ENCODE results near the gene OR56B1. TPM values are rescaled to one million over a fixed set of nuclear protein-coding genes. Genes with fewer than 3 reads are reported as not detected.
"Not testable (repeated sequence)": the region's sequence is repeated elsewhere in the genome, so short reads cannot be mapped to it uniquely, and the experiment has no call there.

OR56B1 gene
- under 1 TPM in 1 of 2 donors, not detected in 1; 0.19 TPM for total RNA-seq
- long read RNA-seq, donor 1: 0 reads
- long read RNA-seq, donor 2: 0 reads

- intact Hi-C loops (cut with DNase I): no loop called here
- DNase-seq (ENCODE audit: low spot score): no peak
These were observed at the start of gene OR56B1 for GRCh38 chr11:5736396-5736795. TSS of gene OR56B1 (plus strand) at chr11:5736448. CDS start at chr11:5736517, 69 bp downstream.

GRCh38 chr11:5688482-5688881, 47.8 kb upstream of the OR56B1 start:
- no peak for DNase-seq (ENCODE audit: low spot score)
- intact Hi-C loops (cut with DNase I): loop anchor here (10.0 kb wide), 1 partner anchor 64 kb away; the partner anchor contains the start of gene TRIM34 (in 2 of the 2)

- intact Hi-C loops (cut with DNase I): loop anchor here (10.0 kb wide), 1 partner anchor 65 kb away; the partner anchor contains the start of gene TRIM34 (in 2 of the 2)
- no peak for DNase-seq (ENCODE audit: low spot score)
These were observed 46.7 kb upstream of the OR56B1 start, which contains the start of gene TRIM22 for GRCh38 chr11:5689551-5689983. TSS of gene TRIM22 (plus strand) at chr11:5689790. CDS start at chr11:5696233, 6,443 bp downstream.

- intact Hi-C loops (cut with DNase I): no loop called here
- no peak for DNase-seq (ENCODE audit: low spot score)
These were observed 46.0 kb upstream of the OR56B1 start for GRCh38 chr11:5690216-5690615.

GRCh38 chr11:5690736-5691135, 45.5 kb upstream of the OR56B1 start:
- intact Hi-C loops (cut with DNase I): no loop called here
- DNase-seq (ENCODE audit: low spot score): no peak

- DNase-seq (ENCODE audit: low spot score); intact Hi-C loops (cut with DNase I): not testable (repeated sequence)
These were observed 44.8 kb upstream of the OR56B1 start for GRCh38 chr11:5691238-5691963.

GRCh38 chr11:5691964-5692361, 44.3 kb upstream of the OR56B1 start:
- no peak for DNase-seq (ENCODE audit: low spot score)
- intact Hi-C loops (cut with DNase I): no loop called here

- DNase-seq (ENCODE audit: low spot score): no peak
- intact Hi-C loops (cut with DNase I): no loop called here
These were observed 41.6 kb upstream of the OR56B1 start for GRCh38 chr11:5694642-5695041.

GRCh38 chr11:5695580-5695979, 40.7 kb upstream of the OR56B1 start:
- intact Hi-C loops (cut with DNase I): no loop called here

GRCh38 chr11:5696210-5696609, 40.0 kb upstream of the OR56B1 start:
- intact Hi-C loops (cut with DNase I): no loop called here
- no peak for DNase-seq (ENCODE audit: low spot score)

More at GRCh38 chr11:5695580-5695979, 40.7 kb upstream of the OR56B1 start:
- no peak for DNase-seq (ENCODE audit: low spot score)

- intact Hi-C loops (cut with DNase I): no loop called here
- no peak for DNase-seq (ENCODE audit: low spot score)
These were observed 38.0 kb upstream of the OR56B1 start for GRCh38 chr11:5698281-5698680.

GRCh38 chr11:5700421-5701054, 35.7 kb upstream of the OR56B1 start:
- intact Hi-C loops (cut with DNase I): no loop called here
- no peak for DNase-seq (ENCODE audit: low spot score)

- intact Hi-C loops (cut with DNase I): no loop called here
- DNase-seq (ENCODE audit: low spot score): no peak
These were observed 35.1 kb upstream of the OR56B1 start for GRCh38 chr11:5701055-5701577.

- intact Hi-C loops (cut with DNase I): no loop called here
These were observed 32.3 kb upstream of the OR56B1 start for GRCh38 chr11:5703741-5704536.

GRCh38 chr11:5705688-5706087, 30.6 kb upstream of the OR56B1 start:
- intact Hi-C loops (cut with DNase I): no loop called here

More at GRCh38 chr11:5703741-5704536, 32.3 kb upstream of the OR56B1 start:
- DNase-seq (ENCODE audit: low spot score): no peak

GRCh38 chr11:5712507-5712906, 23.7 kb upstream of the OR56B1 start:
- intact Hi-C loops (cut with DNase I): no loop called here
- DNase-seq (ENCODE audit: low spot score): no peak

More at GRCh38 chr11:5705688-5706087, 30.6 kb upstream of the OR56B1 start:
- no peak for DNase-seq (ENCODE audit: low spot score)

- no peak for DNase-seq (ENCODE audit: low spot score)
- intact Hi-C loops (cut with DNase I): no loop called here
These were observed 22.6 kb upstream of the OR56B1 start for GRCh38 chr11:5713695-5714094.

- intact Hi-C loops (cut with DNase I); DNase-seq (ENCODE audit: low spot score): not testable (repeated sequence)
These were observed 19.7 kb upstream of the OR56B1 start for GRCh38 chr11:5716518-5716917.

- no peak for DNase-seq (ENCODE audit: low spot score)
- intact Hi-C loops (cut with DNase I): no loop called here
These were observed 16.3 kb upstream of the OR56B1 start for GRCh38 chr11:5719703-5720495.
